ENCODE measurements around the gene POLR2E. TPM values are rescaled to one million over a fixed set of nuclear protein-coding genes. Genes with fewer than 3 reads are reported as not detected.

Gene POLR2E
- total RNA-seq, 1 experiment from 2014 or later = 261 TPM

GRCh38 chr19:1081301-1082164 is 13.6 kb downstream of the POLR2E start:
- Histone ChIP-seq H3K27ac (ENCODE audit: insufficient read length, low read depth, low read length) (no peak overlapping the region), H2BK120ac (ENCODE audit: low read depth, low read length, poor library complexity, severe bottlenecking) (no peak overlapping the region), H2AK5ac (ENCODE audit: insufficient read length, low read length) (no peak overlapping the region), H3T11ph (ENCODE audit: low read length) (no peak overlapping the region), H2AFZ (ENCODE audit: low read length) (no peak overlapping the region), H3K79me2 (ENCODE audit: insufficient read depth, low read length) (no peaks in the 10 kb centered on the region), H3K23ac (ENCODE audit: insufficient read length, low read depth, low read length) (no peak overlapping the region), H3K9me3 (ENCODE audit: control insufficient read depth, low read depth, low read length) (no peaks in the 10 kb centered on the region), H3K23me2 (ENCODE audit: insufficient read length, low read depth, low read length, poor library complexity, severe bottlenecking) (no peaks in the 10 kb centered on the region), H4K8ac (replicated peaks; ENCODE audit: insufficient read length, low read depth, low read length) (no peak overlapping the region), H4K20me1 (ENCODE audit: control insufficient read depth, insufficient read depth, insufficient read length) (no peaks in the 10 kb centered on the region), H2BK15ac (ENCODE audit: low read depth, low read length) (no peak overlapping the region), H3K79me1 (ENCODE audit: insufficient read depth, low read depth, low read length, poor library complexity, severe bottlenecking) (no peaks in the 10 kb centered on the region), H3K4me2 (ENCODE audit: insufficient read depth, insufficient read length, low read length) (peak overlapping the region; percentile 7), H3K18ac (ENCODE audit: insufficient read length, low read depth, low read length) (no peak overlapping the region), H4K91ac (ENCODE audit: insufficient read length, low read depth, low read length) (no peak overlapping the region), H3K4me1 (ENCODE audit: insufficient read depth, low read length) (no peaks in the 10 kb centered on the region), H3K4ac (ENCODE audit: low read depth, low read length) (no peak overlapping the region), H3K27me3 (ENCODE audit: insufficient read depth, low read length) (no peaks in the 10 kb centered on the region), H2BK12ac (ENCODE audit: insufficient read length, low read depth, low read length) (no peak overlapping the region), H3K9ac (ENCODE audit: extremely low read depth, insufficient read length, low read length) (no peak overlapping the region), H2BK20ac (ENCODE audit: low read depth, low read length, poor library complexity, severe bottlenecking) (no peak overlapping the region), H3K56ac (ENCODE audit: insufficient read length, low read depth, low read length) (no peak overlapping the region), H4K5ac (ENCODE audit: insufficient read length, low read depth, low read length) (no peak overlapping the region), H3K14ac (ENCODE audit: insufficient read depth, low read length) (no peak overlapping the region), H2BK5ac (ENCODE audit: insufficient read length, low read length) (no peak overlapping the region)
- no CpG with 5 or more reads among the region's 58 CpGs for WGBS (ENCODE audit: extremely low coverage, insufficient read length, low lambda C conversion rate)
- Mint-ChIP-seq H3K27me3 (ENCODE audit: low read depth) (peaks cover 1% of the 10 kb centered on the region), H3K9me3 (no peaks in the 10 kb centered on the region), H3K4me1 (peaks cover 3 to 9% of the 10 kb centered on the region in 2 experiments; a peak in 2 of 4 replicates), H3K4me3 (peak overlapping the region in 1 of 2 experiments; percentile 52; a peak in 3 of 5 replicates), H3K36me3 (ENCODE audit: insufficient read depth in 1 of 3, low read depth in 3 of 3) (peaks cover 10 to 45% (median 42%) of the 10 kb centered on the region in 3 experiments; a peak in 6 of 7 replicates), H3K27ac (peak overlapping the region; percentile 79 to 84 (median 81); a peak in 4 of 7 replicates)
- DNase-seq = no peak
- TF ChIP-seq, protein P1, sequence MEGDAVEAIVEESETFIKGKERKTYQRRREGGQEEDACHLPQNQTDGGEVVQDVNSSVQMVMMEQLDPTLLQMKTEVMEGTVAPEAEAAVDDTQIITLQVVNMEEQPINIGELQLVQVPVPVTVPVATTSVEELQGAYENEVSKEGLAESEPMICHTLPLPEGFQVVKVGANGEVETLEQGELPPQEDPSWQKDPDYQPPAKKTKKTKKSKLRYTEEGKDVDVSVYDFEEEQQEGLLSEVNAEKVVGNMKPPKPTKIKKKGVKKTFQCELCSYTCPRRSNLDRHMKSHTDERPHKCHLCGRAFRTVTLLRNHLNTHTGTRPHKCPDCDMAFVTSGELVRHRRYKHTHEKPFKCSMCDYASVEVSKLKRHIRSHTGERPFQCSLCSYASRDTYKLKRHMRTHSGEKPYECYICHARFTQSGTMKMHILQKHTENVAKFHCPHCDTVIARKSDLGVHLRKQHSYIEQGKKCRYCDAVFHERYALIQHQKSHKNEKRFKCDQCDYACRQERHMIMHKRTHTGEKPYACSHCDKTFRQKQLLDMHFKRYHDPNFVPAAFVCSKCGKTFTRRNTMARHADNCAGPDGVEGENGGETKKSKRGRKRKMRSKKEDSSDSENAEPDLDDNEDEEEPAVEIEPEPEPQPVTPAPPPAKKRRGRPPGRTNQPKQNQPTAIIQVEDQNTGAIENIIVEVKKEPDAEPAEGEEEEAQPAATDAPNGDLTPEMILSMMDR (conservative IDR thresholded peaks at IDR 0.05) = peak; percentile 46; the same call in 2 of the 3 replicates
